ENCODE data around the gene CENPX.

CENPX gene

GRCh38 chr17:82004517-82005455 is 17.9 kb downstream of the CENPX start:
- no peak overlapping the region for H3K4me3 ChIP-seq (ENCODE audit: low read depth, low read length)
- no peak for TF ChIP-seq CTCF (IDR thresholded peaks at IDR 0.05; ENCODE audit: borderline replicate concordance, insufficient read depth, low read depth, low read length)

GRCh38 chr17:82003411-82004381 is 19.0 kb downstream of the CENPX start:
- no peak for TF ChIP-seq CTCF (IDR thresholded peaks at IDR 0.05; ENCODE audit: borderline replicate concordance, insufficient read depth, low read depth, low read length)
- H3K4me3 ChIP-seq (ENCODE audit: low read depth, low read length) = no peak overlapping the region

- TF ChIP-seq CTCF (IDR thresholded peaks at IDR 0.05; ENCODE audit: borderline replicate concordance, insufficient read depth, low read depth, low read length) = no peak
- H3K4me3 ChIP-seq (ENCODE audit: low read depth, low read length) = no peak overlapping the region
Observed at GRCh38 chr17:82001571-82002056, 21.1 kb downstream of the CENPX start.

- no peak overlapping the region for H3K4me3 ChIP-seq (ENCODE audit: low read depth, low read length)
- no peak for TF ChIP-seq CTCF (IDR thresholded peaks at IDR 0.05; ENCODE audit: borderline replicate concordance, insufficient read depth, low read depth, low read length)
Observed at GRCh38 chr17:82000803-82001570, 21.7 kb downstream of the CENPX start.

- no peak overlapping the region for H3K4me3 ChIP-seq (ENCODE audit: low read depth, low read length)
- TF ChIP-seq CTCF (IDR thresholded peaks at IDR 0.05; ENCODE audit: borderline replicate concordance, insufficient read depth, low read depth, low read length) = no peak
Observed at GRCh38 chr17:81999976-82000802, 22.5 kb downstream of the CENPX start.

GRCh38 chr17:81999587-81999975 is 23.1 kb downstream of the CENPX start:
- H3K4me3 ChIP-seq (ENCODE audit: low read depth, low read length) = no peak overlapping the region
- TF ChIP-seq CTCF (IDR thresholded peaks at IDR 0.05; ENCODE audit: borderline replicate concordance, insufficient read depth, low read depth, low read length) = no peak

Measured in GM12875 (cell line).